Uterus (tissue), 2 donors: Measurements from ENCODE around the gene GOLGA6L7.

ENCODE experiments used
- CTCF ChIP-seq, 4 experiments: fragments of 200-600 bp in 2 of 4; fragments of 450-650 bp in 2 of 4; sonication (generic) in 2 of 4; IDR thresholded peaks; one replicate each; pipeline ENCODE4 v1.5.1; 2016 to 2019; ENCODE audit warnings: antibody characterized with exemption in 4 of 4, mild to moderate bottlenecking in 2 of 4, moderate library complexity in 1 of 4
- POLR2A ChIP-seq, 2 donors: fragments of 450-650 bp; IDR thresholded peaks; one replicate each; pipeline ENCODE4 v1.6.1; 2016; ENCODE audit warnings: antibody characterized with exemption in 2 of 2, mild to moderate bottlenecking in 1 of 2, moderate library complexity in 1 of 2

GRCh38 chr15:28889346-28889745 lies 40.9 kb upstream of the GOLGA6L7 start:
- TF ChIP-seq CTCF (IDR thresholded peaks at IDR 0.05), result no peak
- no peak for TF ChIP-seq POLR2A (IDR thresholded peaks at IDR 0.05)
